GM12878 (cell line): ENCODE results near the gene XRN2. TPM values are rescaled to one million over a fixed set of nuclear protein-coding genes. Genes with fewer than 3 reads are reported as not detected.

Source experiments
- ATAC-seq: fragments of 200-7000 bp; cut with Tn5 transposase; 3 replicates; pipeline ENCODE4 v1.9.1; 2020; ENCODE audit warnings: mild to moderate bottlenecking, moderate library complexity
- BruUV-seq: library from RNA; stranded (reverse); fragments of 400-500 nt; replicated peaks from 2 replicates; lab custom pipeline; 2021; lab: Mats Ljungman, UMichigan
- CTCF ChIA-PET: fragments of 300-600 bp; sonication (Branson Sonifier 250); formaldehyde crosslinking; extraction: SDS; loops from one replicate; lab custom pipeline; 2021; ENCODE audit warnings: inconsistent platforms; lab: Yijun Ruan, JAX
- POLR2A ChIA-PET: fragments of 350-600 bp; formaldehyde crosslinking; extraction: SDS; loops from one replicate; lab custom pipeline; 2021; ENCODE audit warnings: inconsistent platforms; lab: Charles Lee
- RAD21 ChIA-PET: fragments of 300-600 bp; sonication (Branson Sonifier 250); formaldehyde crosslinking; loops from one replicate; lab custom pipeline; 2023; ENCODE audit warnings: antibody characterized with exemption; ENCODE audit not compliant: unreplicated experiment; lab: Charles Lee
- SMC1A ChIA-PET: fragments of 300-600 bp; sonication (Branson Sonifier 250); formaldehyde crosslinking; loops from one replicate; lab custom pipeline; 2023; ENCODE audit not compliant: unreplicated experiment, uncharacterized antibody; lab: Charles Lee
- DNase-seq: peaks from one replicate; pipeline ENCODE4 v3.0.0-alpha.2; 2011; ENCODE audit warnings: low read depth, low spot score
- FAIRE-seq: peaks from 3 replicates; lab custom pipeline; 2011; peaks lifted over from hg19 to GRCh38; lab: Jason Lieb, UNC
- H2AFZ ChIP-seq: 2 replicates; pipeline ENCODE4 v1.6.0; 2011; ENCODE audit warnings: low read depth, low read length, control low read depth; ENCODE audit not compliant: control insufficient read depth
- H3K27ac ChIP-seq: 2 replicates; pipeline ENCODE4 v1.5.1; 2011; ENCODE audit warnings: control low read depth; ENCODE audit not compliant: control insufficient read depth, insufficient read depth
- H3K27me3 ChIP-seq, 2 experiments: replicated peaks in 1 of 2; 2 replicates each; pipeline versions ENCODE4 v1.6.0 to v1.6.1; 2011; ENCODE audit warnings: low read length in 1 of 2; ENCODE audit not compliant: control insufficient read depth in 2 of 2, insufficient read depth in 2 of 2
- H3K36me3 ChIP-seq, 2 experiments: 2 replicates each; pipeline ENCODE4 v1.5.1; 2011; ENCODE audit warnings: low read length in 1 of 2; ENCODE audit not compliant: control insufficient read depth in 2 of 2, insufficient read depth in 2 of 2
- H3K4me1 ChIP-seq: 2 replicates; pipeline ENCODE4 v1.6.1; 2011; ENCODE audit warnings: mild to moderate bottlenecking, low read length, moderate library complexity, mixed read lengths; ENCODE audit not compliant: control insufficient read depth, insufficient read depth
- H3K4me2 ChIP-seq: 2 replicates; pipeline ENCODE4 v1.6.0; 2011; ENCODE audit warnings: control low read depth; ENCODE audit not compliant: control insufficient read depth, insufficient read depth
- H3K4me3 ChIP-seq: fragments of 200-600 bp; sonication (generic); 2 replicates; pipeline ENCODE4 v1.5.1; 2016
- H3K79me2 ChIP-seq: 2 replicates; pipeline ENCODE4 v1.6.0; 2011; ENCODE audit warnings: low read length; ENCODE audit not compliant: control insufficient read depth, insufficient read depth
- H3K9ac ChIP-seq: 2 replicates; pipeline ENCODE4 v1.8.0; 2011; ENCODE audit warnings: low read length, control low read depth, mixed read lengths; ENCODE audit not compliant: control insufficient read depth, insufficient read depth
- H3K9me3 ChIP-seq: replicated peaks from 3 replicates; pipeline ENCODE4 v1.5.1; 2011; ENCODE audit warnings: mild to moderate bottlenecking, low read length; ENCODE audit not compliant: control insufficient read depth, insufficient read depth
- H4K20me1 ChIP-seq: 2 replicates; pipeline ENCODE4 v1.6.0; 2011; ENCODE audit not compliant: control insufficient read depth, insufficient read depth
- BMI1 ChIP-seq: fragments of 450-650 bp; IDR thresholded peaks from 2 replicates; pipeline ENCODE4 v1.6.1; 2016; ENCODE audit warnings: mild to moderate bottlenecking, moderate library complexity, borderline replicate concordance
- IRF4 ChIP-seq: IDR thresholded peaks from 2 replicates; pipeline ENCODE4 v1.6.1; 2011; ENCODE audit warnings: low read depth, low read length
- PAX5 ChIP-seq: IDR thresholded peaks from 2 replicates; pipeline ENCODE4 v1.6.1; 2011; ENCODE audit warnings: low read depth, low read length, borderline replicate concordance
- PKNOX1 ChIP-seq: fragments of 450-650 bp; IDR thresholded peaks from 2 replicates; pipeline ENCODE4 v1.6.1; 2016; ENCODE audit warnings: mild to moderate bottlenecking
- RB1 ChIP-seq: fragments of 450-650 bp; formaldehyde crosslinking; IDR thresholded peaks from 2 replicates; pipeline ENCODE4 v1.6.1; 2017; ENCODE audit warnings: mild to moderate bottlenecking, borderline replicate concordance
- SMAD5 ChIP-seq: IDR thresholded peaks from 2 replicates; pipeline ENCODE4 v1.6.1; 2016; ENCODE audit warnings: antibody characterized with exemption, low read depth
- YY1 ChIP-seq: IDR thresholded peaks from 2 replicates; pipeline ENCODE4 v1.6.1; 2011; ENCODE audit warnings: low read depth, mild to moderate bottlenecking, low read length
- WGBS: methylation state at CpG from one replicate; pipeline ENCODE4 v1.1.6; 2016; ENCODE audit warnings: low lambda C conversion rate; ENCODE audit not compliant: insufficient replicate concordance, insufficient coverage; ENCODE audit errors: missing lambda C conversion rate; 5-methylcytosine and 5-hydroxymethylcytosine counted together
- in situ Hi-C: fragments of 300-500 bp; cut with MboI; formaldehyde crosslinking; loops from 9 replicates; pipeline ENCODE4 v1.14.3; 2018; ENCODE audit warnings: mixed read lengths
- intact Hi-C: fragments of 100-400 bp; cut with micrococcal nuclease; formaldehyde crosslinking; loops from one replicate; pipeline ENCODE4 v1.14.2; 2022; ENCODE audit not compliant: unreplicated experiment
- polyA plus RNA-seq, 11 experiments: library from polyadenylated mRNA; depleted of rRNA in 4 of 11; unstranded in 6 of 11; stranded (reverse) in 5 of 11; fragments of >200 nt; fragmentation: Nextera tagmentation in 4 of 11; fragmentation: Illumina TruSeq in 1 of 11; extraction: Ambion mirVana in 4 of 11; extraction: Trizol in 1 of 11; gene quantifications; 1 replicate in 1 of 11; 2 replicates in 10 of 11; pipeline versions ENCODE4 v1.2.1 to v1.2.3, GENCODE V29; 2011 to 2016; ENCODE audit warnings: inconsistent platforms in 2 of 11, missing spikeins in 2 of 11, low read depth in 1 of 11
- total RNA-seq, 4 experiments: library from RNA; depleted of rRNA in 3 of 4; stranded (reverse); fragments of >200 nt in 3 of 4; fragmentation: Illumina TruSeq in 1 of 4; extraction: Trizol in 1 of 4; gene quantifications; 2 replicates each; pipeline versions ENCODE4 v1.2.1 to v1.2.3, GENCODE V29; 2013 to 2021

The XRN2 gene
- total and polyA plus RNA-seq, 10 of the 15 experiments (the other 5 are each of a cell fraction or from before 2014, with no cell fraction given), result 59.7 to 97.8 (median 75.6) TPM

- Histone ChIP-seq H3K79me2 (no peaks in the 10 kb centered on the region), H3K4me2 (no peak overlapping the region), H3K36me3 (peaks cover under 1 to 8% of the 10 kb centered on the region in 2 experiments), H3K4me1 (no peaks in the 10 kb centered on the region), H3K9ac (no peak overlapping the region), H3K27me3 (no peaks in the 10 kb centered on the region), H3K9me3 (no peaks in the 10 kb centered on the region), H3K27ac (no peak overlapping the region), H2AFZ (no peak overlapping the region), H4K20me1 (no peaks in the 10 kb centered on the region), H3K4me3 (no peak overlapping the region)
- intact Hi-C loops (no loop called here), in situ Hi-C loops (no loop called here)
- no peak for FAIRE-seq
- ChIA-PET CTCF (interaction anchor here (0.9 to 1.3 kb wide), 3 partner anchors 8 to 148 kb away, joined by 3 read pairs; no protein-coding TSS in a partner anchor), POLR2A (no interaction called here), SMC1A (interaction anchor here (0.8 to 1.0 kb wide), 2 partner anchors 11 to 145 kb away, joined by 3 to 4 read pairs; no protein-coding TSS in a partner anchor), RAD21 (no interaction called here)
- no peak for DNase-seq
- no peak for TF ChIP-seq PAX5
- no peak for TF ChIP-seq BMI1
- no peak for TF ChIP-seq IRF4
- TF ChIP-seq YY1, result no peak
- TF ChIP-seq PKNOX1, result no peak
- no peak for TF ChIP-seq SMAD5
- no peak for TF ChIP-seq RB1
- BruUV-seq, result no TSS peak
- ATAC-seq, result no peak
- WGBS, result 79% methylated on average over 1 of the region's 1 CpG
These were observed 78.5 kb downstream of the XRN2 start for GRCh38 chr20:21381619-21382018.
